ENCODE results near the gene PRR30. TPM values are rescaled to one million over a fixed set of nuclear protein-coding genes. Genes with fewer than 3 reads are reported as not detected.

PRR30 gene
- total RNA-seq, 1 donor from 2014 or later = not detected

DNA sequence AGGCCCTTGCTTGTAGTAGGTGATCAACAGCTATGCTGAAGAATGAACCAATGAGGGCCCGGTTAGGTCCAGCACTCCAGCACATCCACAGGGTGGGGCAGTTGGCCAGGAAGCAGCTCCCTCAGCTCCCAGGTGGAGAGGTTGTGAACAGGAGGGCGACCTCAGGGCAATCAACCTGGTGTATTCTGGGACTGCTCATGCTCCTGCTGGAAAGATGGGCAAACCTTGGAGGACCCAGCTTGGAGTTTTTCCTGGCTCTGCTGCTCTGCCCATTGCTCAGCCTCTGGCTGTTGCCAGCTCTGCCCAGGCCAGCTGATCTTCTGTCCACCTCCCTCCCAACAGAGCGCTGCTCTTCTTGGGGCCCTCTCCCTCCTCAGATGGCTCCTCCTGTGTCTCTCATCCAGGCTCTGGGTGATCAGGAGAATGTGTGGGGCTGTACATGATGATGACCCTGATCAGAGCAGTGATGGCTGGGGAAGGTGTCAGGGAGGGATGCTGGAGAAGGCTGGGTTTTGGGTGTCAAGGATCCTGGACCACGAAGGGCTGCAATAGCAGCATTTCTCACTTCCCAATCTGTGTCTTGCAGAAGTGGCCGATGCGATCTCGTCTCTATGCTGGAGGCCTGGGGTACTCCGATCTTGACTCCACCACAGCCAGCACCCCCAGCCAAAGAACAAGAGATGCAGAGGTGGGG is 13.0 kb upstream of the PRR30 start:
- H3K36me3 ChIP-seq (ENCODE audit: control insufficient read depth, insufficient read depth, low read length) = no peaks in the 10 kb centered on the region
- TF ChIP-seq, protein P1, sequence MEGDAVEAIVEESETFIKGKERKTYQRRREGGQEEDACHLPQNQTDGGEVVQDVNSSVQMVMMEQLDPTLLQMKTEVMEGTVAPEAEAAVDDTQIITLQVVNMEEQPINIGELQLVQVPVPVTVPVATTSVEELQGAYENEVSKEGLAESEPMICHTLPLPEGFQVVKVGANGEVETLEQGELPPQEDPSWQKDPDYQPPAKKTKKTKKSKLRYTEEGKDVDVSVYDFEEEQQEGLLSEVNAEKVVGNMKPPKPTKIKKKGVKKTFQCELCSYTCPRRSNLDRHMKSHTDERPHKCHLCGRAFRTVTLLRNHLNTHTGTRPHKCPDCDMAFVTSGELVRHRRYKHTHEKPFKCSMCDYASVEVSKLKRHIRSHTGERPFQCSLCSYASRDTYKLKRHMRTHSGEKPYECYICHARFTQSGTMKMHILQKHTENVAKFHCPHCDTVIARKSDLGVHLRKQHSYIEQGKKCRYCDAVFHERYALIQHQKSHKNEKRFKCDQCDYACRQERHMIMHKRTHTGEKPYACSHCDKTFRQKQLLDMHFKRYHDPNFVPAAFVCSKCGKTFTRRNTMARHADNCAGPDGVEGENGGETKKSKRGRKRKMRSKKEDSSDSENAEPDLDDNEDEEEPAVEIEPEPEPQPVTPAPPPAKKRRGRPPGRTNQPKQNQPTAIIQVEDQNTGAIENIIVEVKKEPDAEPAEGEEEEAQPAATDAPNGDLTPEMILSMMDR (IDR thresholded peaks at IDR 0.05; ENCODE audit: insufficient read depth, low read length, poor library complexity, severe bottlenecking) = no peak
- no peak overlapping the region for H3K4me3 ChIP-seq (ENCODE audit: low read depth, low read length)
- peaks cover 4% of the 10 kb centered on the region for H3K27me3 ChIP-seq (ENCODE audit: control insufficient read depth, insufficient read depth, low read length)
- DNase-seq (ENCODE audit: low read depth) = no peak

DNA sequence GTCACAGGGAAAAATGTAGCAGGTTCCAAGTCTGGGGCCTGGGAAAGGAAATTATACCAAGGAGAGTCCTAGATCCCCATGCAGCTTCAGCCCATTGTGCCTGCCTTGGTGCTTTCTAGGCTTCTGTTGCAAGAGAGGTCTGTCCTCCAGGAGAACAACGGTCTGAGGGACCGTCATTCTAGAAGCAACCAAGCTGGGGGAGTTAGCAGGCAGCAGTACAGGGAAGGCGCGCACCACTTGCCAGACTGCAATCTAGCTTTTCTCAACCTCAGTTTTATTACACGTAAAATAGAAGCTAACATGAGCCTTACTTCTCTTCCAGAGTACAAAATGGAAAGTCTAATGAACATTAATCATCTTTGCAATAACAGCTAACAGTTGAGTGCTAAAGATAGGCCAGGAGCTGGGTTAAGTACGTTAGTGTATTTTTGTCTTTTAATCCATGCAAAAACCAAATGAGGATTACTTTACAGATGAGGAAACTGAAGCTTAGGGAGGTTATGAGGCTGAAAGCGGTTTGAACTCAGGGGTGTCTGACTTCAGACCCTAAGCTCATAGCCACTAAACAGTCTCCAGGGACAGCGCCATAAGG is 11.5 kb upstream of the PRR30 start:
- H3K36me3 ChIP-seq (ENCODE audit: control insufficient read depth, insufficient read depth, low read length) = no peaks in the 10 kb centered on the region
- no peak overlapping the region for H3K4me3 ChIP-seq (ENCODE audit: low read depth, low read length)
- TF ChIP-seq, protein P1 (IDR thresholded peaks at IDR 0.05; ENCODE audit: insufficient read depth, low read length, poor library complexity, severe bottlenecking) = no peak
- DNase-seq (ENCODE audit: low read depth) = no peak
- peaks cover 4% of the 10 kb centered on the region for H3K27me3 ChIP-seq (ENCODE audit: control insufficient read depth, insufficient read depth, low read length)

DNA sequence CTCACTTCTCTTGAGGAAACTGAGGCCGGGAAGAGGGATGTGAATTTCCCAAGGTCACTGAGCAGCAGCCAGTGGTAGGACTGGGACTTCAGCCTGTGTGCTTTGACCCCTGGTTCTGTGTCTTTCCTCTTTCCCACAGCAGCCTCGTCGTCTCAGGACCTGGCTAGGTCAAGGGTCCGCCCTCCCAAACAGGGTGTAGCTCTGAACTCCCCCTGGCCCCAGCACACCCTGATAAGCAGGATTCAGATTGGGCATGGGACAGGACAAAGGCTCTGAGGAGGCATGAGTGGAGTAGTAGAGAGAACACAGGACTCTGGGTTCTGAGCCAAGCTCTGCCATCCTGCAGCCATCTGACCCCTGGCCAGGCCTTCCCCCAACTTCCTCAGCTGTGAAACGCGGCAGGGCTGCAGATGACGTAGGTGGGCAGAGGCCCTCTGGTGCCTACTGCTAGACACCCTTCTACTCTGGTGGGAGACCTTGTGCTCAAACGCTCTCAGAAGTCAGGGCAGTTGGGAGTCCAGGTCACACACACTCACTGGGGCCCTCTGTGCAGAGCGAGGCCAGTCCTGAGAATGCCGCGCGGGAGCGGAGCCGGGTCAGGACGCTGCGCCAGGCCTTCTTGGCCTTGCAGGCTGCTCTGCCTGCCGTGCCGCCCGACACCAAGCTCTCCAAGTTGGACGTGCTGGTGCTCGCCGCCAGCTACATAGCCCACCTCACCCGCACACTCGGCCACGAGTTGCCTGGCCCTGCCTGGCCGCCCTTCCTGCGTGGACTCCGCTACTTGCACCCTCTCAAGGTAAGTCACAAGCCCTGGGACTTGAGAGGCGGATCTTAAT is 10.6 kb upstream of the PRR30 start:
- H3K36me3 ChIP-seq (ENCODE audit: control insufficient read depth, insufficient read depth, low read length) = no peaks in the 10 kb centered on the region
- H3K27me3 ChIP-seq (ENCODE audit: control insufficient read depth, insufficient read depth, low read length) = peaks cover 4% of the 10 kb centered on the region
- TF ChIP-seq, protein P1 (IDR thresholded peaks at IDR 0.05; ENCODE audit: insufficient read depth, low read length, poor library complexity, severe bottlenecking) = no peak
- no peak overlapping the region for H3K4me3 ChIP-seq (ENCODE audit: low read depth, low read length)
- DNase-seq (ENCODE audit: low read depth) = no peak

DNA sequence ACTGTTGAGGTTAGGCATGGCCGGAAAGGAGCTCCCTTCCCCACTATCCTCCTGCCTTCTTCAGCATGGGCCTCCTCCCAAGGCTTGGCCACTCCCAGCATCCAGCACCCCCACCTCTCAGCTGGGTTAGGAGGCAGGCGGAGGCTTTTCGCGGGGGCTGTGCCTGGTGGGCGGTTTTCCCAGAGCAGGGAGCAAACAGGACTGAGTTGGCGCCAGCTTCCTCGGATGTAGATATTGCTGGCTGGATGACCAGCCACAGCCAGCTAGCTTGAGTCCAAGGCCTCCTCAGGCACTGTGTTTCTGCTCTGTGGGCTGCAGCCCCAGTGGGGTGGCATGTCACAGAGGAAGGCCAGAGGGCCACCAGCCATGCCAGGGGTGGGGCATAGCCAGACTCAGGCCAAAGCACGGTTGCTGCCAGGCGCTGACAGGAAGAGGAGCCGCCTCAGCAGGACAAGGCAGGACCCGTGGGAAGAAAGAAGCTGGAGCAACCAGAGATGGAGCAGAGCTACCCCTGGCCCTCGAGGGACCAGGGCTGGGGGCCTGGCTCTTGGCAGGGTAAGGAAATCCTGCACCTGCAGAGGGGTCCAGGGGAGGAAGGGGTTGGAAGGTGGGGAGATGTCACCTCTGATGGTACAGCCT is 9.7 kb upstream of the PRR30 start, which contains the start of gene TCF23:
Gene TCF23, plus strand, starts transcription at position 204 of the 639 bp plus-strand sequence. Its CDS starts 130 bp downstream, at position 334.
- TF ChIP-seq, protein P1 (IDR thresholded peaks at IDR 0.05; ENCODE audit: insufficient read depth, low read length, poor library complexity, severe bottlenecking) = no peak
- Histone ChIP-seq H3K27me3 (ENCODE audit: control insufficient read depth, insufficient read depth, low read length) (peaks cover 4% of the 10 kb centered on the region), H3K4me3 (ENCODE audit: low read depth, low read length) (no peak within 1 kb of the TSS), H3K36me3 (ENCODE audit: control insufficient read depth, insufficient read depth, low read length) (no peaks in the 10 kb centered on the region)
- DNase-seq (ENCODE audit: low read depth) = no peak

DNA sequence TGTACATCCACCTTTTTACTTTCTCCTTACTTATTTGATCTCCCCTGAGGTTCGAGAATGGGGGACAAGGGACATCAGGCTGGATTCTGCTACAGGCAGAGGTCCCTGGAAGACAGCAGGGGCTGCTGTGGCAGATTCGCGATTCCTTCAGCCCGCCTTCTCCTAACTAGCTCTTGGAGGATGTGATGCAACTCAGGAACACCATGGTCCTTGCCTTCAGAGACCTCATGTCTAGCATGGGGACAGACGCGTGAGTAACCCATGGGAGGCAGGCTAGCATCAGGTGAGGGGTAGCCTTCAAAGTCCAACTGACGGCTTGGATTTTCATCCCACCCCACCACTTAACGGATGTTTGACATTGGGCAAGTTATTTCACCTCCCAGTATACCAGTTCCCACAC is 8.7 kb upstream of the PRR30 start:
- H3K36me3 ChIP-seq (ENCODE audit: control insufficient read depth, insufficient read depth, low read length) = no peaks in the 10 kb centered on the region
- TF ChIP-seq, protein P1 (IDR thresholded peaks at IDR 0.05; ENCODE audit: insufficient read depth, low read length, poor library complexity, severe bottlenecking) = no peak
- no peak overlapping the region for H3K4me3 ChIP-seq (ENCODE audit: low read depth, low read length)
- H3K27me3 ChIP-seq (ENCODE audit: control insufficient read depth, insufficient read depth, low read length) = peaks cover 6% of the 10 kb centered on the region
- DNase-seq (ENCODE audit: low read depth) = no peak

All from kidney epithelial cell (primary cell).